HG02885 (cell line): ENCODE data around the gene ARFGAP3.
A peak's percentile ranks its signal among the peaks of the same experiment; 100 is the strongest.

Source experiments
- ATAC-seq: cut with Tn5 transposase; IDR thresholded peaks from one replicate; pipeline ENCODE4 v1.9.1; 2021; ENCODE audit warnings: mild to moderate bottlenecking; ENCODE audit not compliant: unreplicated experiment, poor library complexity

Gene ARFGAP3

DNA sequence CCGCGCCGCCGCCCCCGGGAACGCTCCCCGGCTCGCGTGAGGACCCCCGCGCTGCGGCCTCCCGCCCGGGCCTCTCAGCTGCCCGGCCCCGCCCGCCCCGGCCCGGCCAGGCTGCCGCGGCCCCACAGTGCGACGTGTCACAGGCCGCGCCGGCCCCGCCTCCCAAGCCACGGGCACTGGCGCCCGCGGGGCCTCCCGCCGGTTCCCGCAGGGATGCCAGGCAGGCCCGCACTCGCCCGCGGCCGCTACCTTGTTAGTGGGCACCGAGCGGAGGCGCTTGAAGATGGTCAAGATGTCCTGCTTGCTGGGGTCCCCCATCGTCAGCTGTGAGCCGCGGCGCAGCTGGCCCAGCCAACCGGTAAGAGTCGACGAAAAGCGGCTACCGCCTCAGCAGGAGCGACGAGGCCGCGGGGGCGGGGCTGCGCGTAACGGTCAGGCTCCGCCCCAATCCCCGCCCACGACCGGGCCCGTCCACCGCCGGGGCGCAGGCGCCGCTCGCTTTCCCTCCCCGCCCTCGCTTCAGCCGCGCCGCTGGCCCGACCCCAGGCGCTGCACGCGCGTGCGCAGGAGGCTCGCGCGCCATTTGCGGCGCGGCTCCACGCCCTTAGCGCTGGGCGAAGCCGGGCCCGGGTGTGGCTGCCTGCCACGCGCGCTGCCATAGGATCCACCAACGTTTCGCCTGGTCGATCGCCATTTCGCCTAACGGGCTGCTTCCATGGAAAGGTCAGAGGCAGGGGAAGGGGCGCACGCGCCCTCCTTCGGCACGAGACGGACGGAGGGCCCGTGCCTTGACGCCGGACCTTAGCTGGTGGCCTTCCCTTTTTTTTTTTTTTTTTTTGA lies at the start of gene ARFGAP3:
Gene ARFGAP3, minus strand, starts transcription at position 409 of the 840 bp plus-strand sequence. Its CDS starts 91 bp downstream, at position 318.
- ATAC-seq, result peak; percentile 89

DNA sequence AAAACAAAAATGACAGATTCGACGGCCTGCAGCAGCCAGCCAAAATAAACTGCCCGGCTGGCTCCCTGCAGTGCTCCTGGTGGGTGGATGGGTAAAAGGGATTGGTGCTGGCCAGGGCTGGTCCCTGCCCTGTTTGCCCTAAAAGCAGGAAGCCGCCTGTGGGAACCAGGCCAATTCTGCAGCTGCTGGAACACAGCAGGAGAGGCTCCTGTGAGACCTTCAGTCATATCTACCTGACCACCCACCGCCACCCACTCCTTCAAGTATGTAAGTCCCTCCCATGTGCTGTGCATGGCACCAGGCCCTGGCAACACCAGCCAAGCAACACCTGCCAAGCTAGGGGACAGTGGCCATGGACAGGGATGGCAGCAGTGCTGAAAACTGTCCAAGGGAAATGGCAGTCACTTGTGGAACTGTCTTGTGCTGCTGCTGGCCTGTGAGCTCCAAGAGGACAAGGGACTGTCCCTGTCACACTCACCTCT lies 48.7 kb upstream of the ARFGAP3 start:
- ATAC-seq, result no peak

DNA sequence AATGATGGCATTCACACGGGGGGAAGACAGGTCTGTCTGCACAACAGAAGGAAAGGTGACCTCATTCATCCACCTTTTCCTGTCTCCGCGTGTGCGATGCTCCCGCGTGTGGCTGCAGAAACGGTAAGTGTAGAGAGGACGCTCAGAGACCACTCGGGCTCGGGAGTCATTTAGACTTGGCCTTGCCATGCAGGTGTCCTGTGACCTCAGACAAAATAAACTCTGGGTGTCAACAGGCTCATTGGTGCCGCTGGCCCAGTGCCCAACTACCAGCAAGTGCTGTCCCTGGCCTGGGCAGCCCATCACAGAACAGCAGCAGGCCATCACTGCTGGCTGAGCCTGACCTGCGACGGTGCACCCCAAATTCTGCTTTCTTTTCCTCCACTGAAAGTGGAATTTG lies 48.1 kb upstream of the ARFGAP3 start:
- ATAC-seq, result no peak

DNA sequence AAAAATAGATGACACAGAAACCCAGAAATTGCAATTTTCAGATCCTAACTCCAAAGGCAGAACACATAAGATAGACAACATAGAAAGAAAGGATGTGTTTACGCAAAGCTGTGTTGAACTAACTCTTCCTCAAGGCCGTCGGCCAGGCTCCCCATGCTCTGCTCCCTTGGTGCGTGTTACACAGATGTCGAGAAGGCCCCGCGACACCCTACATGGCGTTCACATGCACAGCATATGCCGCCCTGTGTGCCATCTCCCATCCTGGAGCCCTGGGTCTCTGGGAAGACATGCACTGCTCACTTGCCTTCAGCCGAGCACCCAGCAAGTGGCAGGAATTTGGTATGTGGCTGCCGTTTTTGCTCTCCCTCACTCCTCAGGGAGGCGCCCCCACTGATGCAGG lies 47.0 kb upstream of the ARFGAP3 start:
- no peak for ATAC-seq

DNA sequence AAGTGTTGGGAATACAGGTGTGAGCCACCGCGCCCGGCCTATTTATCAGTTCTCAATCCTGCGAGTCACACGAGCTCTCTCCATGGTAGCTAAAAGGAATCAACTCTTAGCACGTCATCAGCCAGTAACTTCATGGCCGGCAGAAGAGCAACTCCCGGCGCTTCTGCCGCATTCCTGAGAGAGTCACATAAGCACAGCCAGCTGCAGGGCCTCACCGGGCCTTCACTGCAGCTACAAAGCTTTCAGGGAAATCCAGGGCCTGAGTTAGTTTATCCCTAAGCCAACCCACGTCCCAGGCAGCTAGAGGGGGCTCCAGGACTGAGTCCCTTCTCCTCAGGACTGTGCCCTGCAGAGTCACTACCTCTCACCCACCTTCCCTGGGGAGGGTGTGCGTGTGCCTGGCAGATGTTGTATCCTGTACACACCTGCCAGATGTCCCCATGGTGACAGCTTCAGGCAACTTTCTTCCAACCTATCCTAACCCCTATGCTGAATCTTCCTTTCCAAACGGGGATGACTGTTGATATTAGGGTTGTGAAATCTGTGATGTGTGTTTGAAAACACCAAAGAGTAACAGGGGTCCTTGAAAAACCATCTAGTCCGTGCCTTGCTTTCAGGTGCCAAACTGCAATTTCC lies 45.9 kb upstream of the ARFGAP3 start:
- ATAC-seq, result no peak

DNA sequence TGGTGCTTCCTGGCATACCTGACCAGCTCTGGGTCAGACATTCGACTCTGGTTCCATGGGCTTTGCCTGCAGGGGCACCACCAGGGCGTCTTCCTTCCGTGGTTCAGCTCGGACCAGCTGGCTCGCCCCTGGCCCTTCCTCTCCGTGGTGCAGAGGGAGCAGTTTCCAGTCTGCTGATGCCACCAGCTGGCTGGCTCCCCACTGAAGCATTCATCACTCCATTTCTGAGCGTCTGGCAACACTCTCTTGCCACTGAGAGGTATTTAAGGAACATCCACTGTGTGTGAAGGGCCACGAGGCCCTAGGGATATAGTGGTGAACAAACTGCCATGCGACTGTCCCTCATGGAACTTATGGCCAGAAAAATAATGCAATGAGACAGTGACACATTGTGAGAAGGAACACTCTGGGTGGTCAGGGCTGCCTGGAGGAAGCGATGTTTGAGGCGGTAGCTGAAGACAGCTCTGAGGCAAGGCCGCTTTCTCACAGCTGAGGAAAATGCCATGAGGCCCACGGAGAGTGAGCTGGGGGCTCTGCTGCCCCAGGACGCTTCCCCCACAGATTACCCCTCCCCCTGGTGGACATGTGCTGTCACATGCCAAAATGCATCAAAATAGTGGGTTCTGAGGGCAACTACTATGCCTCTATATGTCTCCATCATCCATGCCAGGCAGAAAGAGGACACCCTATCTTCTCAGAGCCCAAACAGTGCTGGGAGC lies 44.9 kb upstream of the ARFGAP3 start:
- ATAC-seq, result no peak

DNA sequence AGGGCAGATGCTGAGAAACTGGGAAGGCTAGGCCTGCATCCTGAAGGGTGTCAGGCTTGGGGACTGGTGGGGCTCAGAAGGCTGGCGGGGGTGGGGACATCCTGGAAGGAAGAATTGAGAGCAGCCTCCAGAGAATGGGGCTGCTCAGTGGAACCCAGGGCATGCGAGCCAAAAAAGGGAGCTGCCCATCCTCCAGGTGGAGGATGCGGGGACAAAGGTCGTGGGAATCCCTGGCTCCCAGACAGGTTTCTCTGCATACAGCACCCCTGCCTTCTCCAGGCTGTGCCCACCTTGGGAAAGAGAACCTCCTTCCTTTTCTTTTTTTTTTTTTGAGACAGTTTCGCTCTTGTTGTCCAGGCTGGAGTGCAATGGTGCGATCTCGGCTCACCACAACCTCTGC lies 40.9 kb upstream of the ARFGAP3 start:
- no peak for ATAC-seq

- no peak for ATAC-seq
Measured at GRCh38 chr22:42895541-42895981, 38.5 kb upstream of the ARFGAP3 start.

DNA sequence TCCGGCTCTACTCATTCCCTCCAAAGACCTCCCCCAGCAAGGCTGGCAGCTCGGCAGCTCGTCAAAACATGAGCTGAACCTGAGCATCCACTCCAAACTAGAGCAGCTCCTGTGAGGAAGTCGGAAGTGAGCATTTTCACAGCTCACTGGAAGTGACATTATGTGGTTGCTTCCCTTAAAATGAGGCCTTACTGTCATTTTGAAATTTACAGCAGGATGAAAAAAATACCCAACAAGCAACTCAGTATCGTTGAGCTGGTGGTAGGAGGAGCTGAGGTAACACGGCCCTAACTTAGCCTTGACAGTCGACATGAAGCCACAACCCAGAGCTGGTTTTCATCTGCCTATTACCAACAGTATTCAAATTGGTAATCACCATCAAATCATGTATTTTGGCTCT lies 38.0 kb upstream of the ARFGAP3 start:
- no peak for ATAC-seq

- ATAC-seq, result no peak
Measured at GRCh38 chr22:42893371-42894150, 36.5 kb upstream of the ARFGAP3 start.

DNA sequence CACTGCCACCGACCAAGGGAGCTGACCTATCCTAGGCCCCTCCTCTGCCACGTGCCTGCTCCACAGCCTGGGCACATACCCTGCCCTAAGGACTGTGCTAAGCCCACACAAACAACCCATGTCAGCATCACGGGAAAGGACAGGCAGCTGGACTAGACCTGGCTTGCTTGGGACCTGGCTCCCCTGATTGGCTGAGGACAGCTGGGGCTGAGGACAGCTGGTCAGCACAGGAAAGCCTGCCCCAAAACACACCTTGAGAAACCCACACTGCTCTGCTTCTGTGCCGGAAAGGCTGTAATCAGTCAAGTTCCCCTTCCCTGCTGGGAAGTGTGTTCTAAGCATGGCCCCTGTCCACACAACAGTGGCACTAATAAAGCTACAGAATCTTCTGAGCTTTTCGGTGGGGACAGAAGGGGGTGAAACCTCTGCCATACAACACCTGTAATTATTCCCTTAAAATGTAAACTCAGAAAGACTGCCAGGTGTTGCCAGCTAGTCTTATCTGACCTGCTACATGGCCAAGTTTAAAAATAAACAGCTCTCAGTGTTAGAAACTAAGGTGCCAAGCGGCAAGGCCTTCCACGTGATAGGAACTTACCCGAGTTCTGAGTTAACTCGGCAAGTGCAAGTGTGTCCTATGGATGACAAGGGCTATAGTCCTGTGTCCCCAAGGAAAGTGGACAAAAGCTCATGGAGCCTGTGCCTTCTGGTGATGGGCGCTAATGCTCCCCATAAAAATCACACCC lies 35.7 kb upstream of the ARFGAP3 start:
- no peak for ATAC-seq

DNA sequence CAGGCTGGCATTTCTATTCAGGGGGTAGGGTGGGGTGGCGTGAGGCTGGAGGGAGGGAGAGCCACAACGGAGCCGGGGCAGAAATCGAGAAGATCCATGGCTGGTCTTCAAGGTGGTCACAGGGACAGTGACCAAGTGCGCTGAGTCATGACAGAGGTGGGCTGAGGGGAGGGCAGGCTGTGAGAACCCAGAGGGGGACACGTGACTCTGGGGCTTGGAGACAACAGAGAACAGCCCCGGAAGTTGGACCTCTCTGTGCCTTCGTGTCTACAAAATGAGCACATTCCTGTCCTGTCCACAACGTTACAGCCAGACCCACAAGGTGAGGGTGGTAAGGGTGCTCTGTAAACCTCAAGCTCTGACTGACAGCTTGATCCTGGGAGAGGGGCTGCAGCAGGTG lies 35.1 kb upstream of the ARFGAP3 start:
- ATAC-seq, result no peak

DNA sequence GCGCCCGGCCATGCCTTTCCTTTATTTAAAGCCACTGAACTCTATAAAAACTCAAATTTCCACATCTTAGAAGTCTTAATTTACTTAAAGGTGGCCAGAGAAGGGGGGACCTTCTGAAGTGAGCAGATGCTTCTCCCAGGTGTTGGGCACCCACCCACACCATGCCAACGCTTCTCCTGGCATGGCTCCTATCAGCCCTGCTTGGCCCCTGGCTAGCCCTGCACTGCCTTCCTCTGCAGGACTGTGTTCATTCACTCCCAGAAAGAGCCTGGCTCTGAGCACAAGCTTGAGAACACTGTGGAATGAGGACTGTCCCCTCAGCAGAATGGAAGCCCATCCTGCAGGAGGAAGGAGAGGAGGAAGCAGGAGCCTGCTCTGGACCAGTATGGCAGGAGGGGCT lies 34.6 kb upstream of the ARFGAP3 start:
- no peak for ATAC-seq

GRCh38 chr22:42891008-42891407 lies 33.9 kb upstream of the ARFGAP3 start:
- ATAC-seq, result no peak

DNA sequence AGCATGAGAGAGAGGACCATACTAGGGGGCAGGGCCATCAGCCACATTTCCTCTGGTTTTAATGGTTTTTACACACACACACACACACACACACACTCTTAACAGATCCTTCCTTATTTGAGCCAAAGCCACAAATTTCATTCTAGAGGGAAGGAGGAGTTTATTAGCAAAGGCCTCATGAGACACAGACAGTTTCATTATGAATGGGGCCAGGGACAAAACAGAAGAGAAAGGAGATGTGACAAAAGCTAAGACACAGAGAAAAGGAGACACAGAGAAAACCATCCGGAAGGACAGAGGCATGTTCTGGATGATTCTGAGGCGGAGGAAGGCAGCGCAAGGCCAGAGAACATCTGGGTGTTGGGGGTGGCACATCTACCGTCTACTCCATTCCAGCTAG lies 32.2 kb upstream of the ARFGAP3 start:
- no peak for ATAC-seq

DNA sequence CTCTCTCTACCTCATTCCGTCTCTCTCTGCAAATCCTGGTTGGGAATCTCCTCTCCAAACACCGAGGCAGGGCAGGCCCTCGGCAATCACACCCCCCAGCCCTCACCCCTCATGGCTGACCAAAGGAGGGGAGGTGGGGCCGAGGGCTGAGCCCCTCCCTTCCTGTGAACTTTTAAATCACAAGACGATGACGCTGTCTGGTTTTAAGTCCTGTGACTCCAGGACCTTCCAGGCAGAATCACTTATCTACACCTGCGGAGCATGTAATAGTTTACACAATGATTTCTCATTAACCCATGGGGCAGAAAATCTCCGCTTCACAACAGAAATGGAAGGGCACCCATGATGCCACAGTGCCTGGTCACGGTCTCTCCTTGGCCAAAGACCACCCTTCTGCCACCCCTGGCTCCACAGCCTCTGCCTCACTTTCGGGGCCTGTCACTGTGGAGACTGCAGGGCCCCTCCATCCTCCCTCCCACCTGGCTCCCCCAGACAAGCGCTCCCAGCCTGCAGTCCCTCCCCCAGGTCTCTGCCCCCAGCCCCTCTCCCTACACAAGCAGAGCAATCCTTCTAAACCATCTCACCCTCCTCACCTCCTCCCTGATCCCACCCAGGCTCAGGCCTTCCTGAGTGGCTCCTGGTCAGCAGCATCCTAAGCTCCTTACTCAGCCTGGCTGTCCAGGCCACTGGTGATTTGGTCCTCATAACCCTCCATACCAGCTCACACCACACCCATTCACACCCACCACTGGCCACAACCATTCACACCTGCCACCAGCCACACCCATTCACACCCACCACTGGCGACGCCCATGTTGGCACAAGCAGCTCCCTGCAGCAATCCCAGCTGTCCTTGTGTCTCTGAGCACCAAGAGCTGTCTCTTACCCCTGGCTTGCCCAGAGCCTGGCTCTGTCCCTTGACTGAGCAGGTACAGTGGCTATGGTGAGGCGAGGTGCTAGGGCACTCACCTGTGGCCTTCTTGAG lies 30.7 kb upstream of the ARFGAP3 start:
- ATAC-seq, result no peak

- no peak for ATAC-seq
Measured at GRCh38 chr22:42887120-42887519, 30.0 kb upstream of the ARFGAP3 start.

DNA sequence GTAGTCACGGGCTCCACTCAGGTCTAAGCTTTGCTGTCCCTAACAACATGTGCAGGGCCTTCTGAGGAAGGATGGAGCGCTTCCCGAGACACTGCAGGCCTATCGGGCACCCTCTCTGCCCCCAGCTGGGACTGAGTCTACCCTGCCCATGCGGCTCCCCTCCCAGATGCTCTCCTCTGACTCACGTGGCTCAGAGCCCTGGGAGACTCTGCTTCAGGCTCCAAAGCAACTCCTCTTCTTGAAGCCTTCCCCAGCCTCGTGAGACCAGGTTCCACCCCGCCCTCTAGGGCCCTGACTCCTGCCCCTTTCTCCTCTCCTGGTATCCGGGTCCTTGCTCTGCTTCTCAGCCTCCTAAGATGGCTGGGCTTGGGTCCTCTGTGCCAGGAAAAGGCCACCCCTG lies 28.4 kb upstream of the ARFGAP3 start:
- ATAC-seq, result no peak
